ENCODE measurements around the gene NCEH1. TPM values are rescaled to one million over a fixed set of nuclear protein-coding genes. Genes with fewer than 3 reads are reported as not detected.

The NCEH1 gene
- total RNA-seq, 1 experiment from 2014 or later = 43.5 TPM

- Histone ChIP-seq H3K27ac (peak overlapping the region; percentile 4), H4K20me1 (ENCODE audit: insufficient read depth) (no peaks in the 10 kb centered on the region), H3K4me3 (no peak overlapping the region), H3K79me2 (ENCODE audit: low read depth) (peaks cover 67% of the 10 kb centered on the region), H3F3A (ENCODE audit: insufficient read depth, low read depth) (peaks cover 23% of the 10 kb centered on the region; the same call in 1 of the 2 replicates), H3K4me2 (0 out of 2 replicates have a peak overlapping the region, but pooled peaks have one; percentile 0), H3K9me2 (ENCODE audit: insufficient read depth) (no peaks in the 10 kb centered on the region), H2AFZ (no peak overlapping the region), H3K36me3 (ENCODE audit: low read depth) (0 out of 2 replicates have a peak, but pooled peaks cover 4% of the 10 kb centered on the region), H3K9me3 (ENCODE audit: insufficient read depth, low read depth) (no peaks in the 10 kb centered on the region), H3K27me3 (ENCODE audit: insufficient read depth, low read depth) (no peaks in the 10 kb centered on the region), H3K4me1 (replicated peaks; ENCODE audit: insufficient read depth) (peaks cover 37% of the 10 kb centered on the region)
- POLR2A ChIA-PET (ENCODE audit: unreplicated experiment) = interaction anchor here (0.6 kb wide), 2 partner anchors 45 to 338 kb away, joined by 8 to 18 read pairs; no protein-coding TSS in a partner anchor
- peak in 1 of 2 experiments; percentile 83 for DNase-seq
- TF ChIP-seq EZH2 (IDR thresholded peaks at IDR 0.05; ENCODE audit: low read depth) = no peak
- TF ChIP-seq, protein P1, sequence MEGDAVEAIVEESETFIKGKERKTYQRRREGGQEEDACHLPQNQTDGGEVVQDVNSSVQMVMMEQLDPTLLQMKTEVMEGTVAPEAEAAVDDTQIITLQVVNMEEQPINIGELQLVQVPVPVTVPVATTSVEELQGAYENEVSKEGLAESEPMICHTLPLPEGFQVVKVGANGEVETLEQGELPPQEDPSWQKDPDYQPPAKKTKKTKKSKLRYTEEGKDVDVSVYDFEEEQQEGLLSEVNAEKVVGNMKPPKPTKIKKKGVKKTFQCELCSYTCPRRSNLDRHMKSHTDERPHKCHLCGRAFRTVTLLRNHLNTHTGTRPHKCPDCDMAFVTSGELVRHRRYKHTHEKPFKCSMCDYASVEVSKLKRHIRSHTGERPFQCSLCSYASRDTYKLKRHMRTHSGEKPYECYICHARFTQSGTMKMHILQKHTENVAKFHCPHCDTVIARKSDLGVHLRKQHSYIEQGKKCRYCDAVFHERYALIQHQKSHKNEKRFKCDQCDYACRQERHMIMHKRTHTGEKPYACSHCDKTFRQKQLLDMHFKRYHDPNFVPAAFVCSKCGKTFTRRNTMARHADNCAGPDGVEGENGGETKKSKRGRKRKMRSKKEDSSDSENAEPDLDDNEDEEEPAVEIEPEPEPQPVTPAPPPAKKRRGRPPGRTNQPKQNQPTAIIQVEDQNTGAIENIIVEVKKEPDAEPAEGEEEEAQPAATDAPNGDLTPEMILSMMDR (conservative IDR thresholded peaks at IDR 0.05) = no peak
- CTCF ChIA-PET = interaction anchor here (0.6 kb wide), 1 partner anchor 36 kb away, joined by 8 read pairs; no protein-coding TSS in a partner anchor
- BruUV-seq (replicated peaks) = no TSS peak
- intact Hi-C loops (cut with micrococcal nuclease; ENCODE audit: unreplicated experiment) = no loop called here
Observed at GRCh38 chr3:172653004-172653572, 57.8 kb downstream of the NCEH1 start.

DNA sequence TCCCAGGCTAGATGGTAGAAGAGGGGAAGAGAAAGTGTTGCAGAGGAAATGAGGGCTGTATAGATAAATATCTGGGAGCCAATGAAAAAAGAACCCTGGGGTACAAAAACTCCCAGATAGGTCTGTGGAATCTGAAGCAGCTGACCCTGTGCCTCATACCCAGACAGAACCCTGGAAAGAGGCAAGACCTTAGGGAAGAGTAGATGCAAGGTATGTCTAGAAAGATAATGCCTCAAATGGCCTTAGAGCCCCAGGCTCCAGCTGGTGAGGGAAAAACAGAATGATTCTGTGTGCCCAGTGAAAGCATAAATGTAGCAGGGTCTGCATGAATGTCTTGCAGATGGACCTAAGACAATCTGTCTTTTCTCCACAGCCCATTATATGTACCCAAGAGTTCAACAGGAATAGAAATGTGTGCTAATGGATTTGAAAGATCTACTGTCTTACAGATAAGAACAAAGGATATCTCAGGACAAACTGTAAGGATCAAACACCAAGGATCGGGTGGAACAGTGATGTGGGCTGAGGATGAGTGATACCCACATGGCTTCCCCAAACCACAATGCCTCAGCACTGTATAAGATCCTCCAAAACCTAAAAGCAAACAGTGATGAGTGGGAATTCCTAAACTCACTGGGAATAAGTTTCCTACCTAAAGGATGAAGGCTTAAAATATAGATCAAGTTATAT lies 58.8 kb downstream of the NCEH1 start:
- Histone ChIP-seq H3K9me2 (ENCODE audit: insufficient read depth) (no peaks in the 10 kb centered on the region), H2AFZ (no peak overlapping the region), H3K4me1 (replicated peaks; ENCODE audit: insufficient read depth) (peaks cover 29% of the 10 kb centered on the region), H3K4me3 (no peak overlapping the region), H3F3A (ENCODE audit: insufficient read depth, low read depth) (peaks cover 27% of the 10 kb centered on the region; the same call in 1 of the 2 replicates), H3K9me3 (ENCODE audit: insufficient read depth, low read depth) (no peaks in the 10 kb centered on the region), H4K20me1 (ENCODE audit: insufficient read depth) (no peaks in the 10 kb centered on the region), H3K4me2 (no peak overlapping the region), H3K36me3 (ENCODE audit: low read depth) (0 out of 2 replicates have a peak, but pooled peaks cover 4% of the 10 kb centered on the region), H3K27me3 (ENCODE audit: insufficient read depth, low read depth) (no peaks in the 10 kb centered on the region), H3K27ac (0 out of 2 replicates have a peak overlapping the region, but pooled peaks have one; percentile 4), H3K79me2 (ENCODE audit: low read depth) (peaks cover 57% of the 10 kb centered on the region)
- intact Hi-C loops (cut with micrococcal nuclease; ENCODE audit: unreplicated experiment) = no loop called here
- POLR2A ChIA-PET (ENCODE audit: unreplicated experiment) = no interaction called here
- no TSS peak for BruUV-seq (replicated peaks)
- TF ChIP-seq EZH2 (IDR thresholded peaks at IDR 0.05; ENCODE audit: low read depth) = no peak
- TF ChIP-seq, protein P1 (conservative IDR thresholded peaks at IDR 0.05) = no peak
- CTCF ChIA-PET = no interaction called here
- DNase-seq = no peak

GRCh38 chr3:172649987-172650386 lies 60.9 kb downstream of the NCEH1 start:
- DNase-seq = no peak
- H3K9me2 ChIP-seq (ENCODE audit: insufficient read depth) = no peaks in the 10 kb centered on the region
- H3K4me2 ChIP-seq = no peak overlapping the region
- H3K36me3 ChIP-seq (ENCODE audit: low read depth) = 0 out of 2 replicates have a peak, but pooled peaks cover 10% of the 10 kb centered on the region
- no peaks in the 10 kb centered on the region for H4K20me1 ChIP-seq (ENCODE audit: insufficient read depth)
- no TSS peak for BruUV-seq (replicated peaks)
- H3F3A ChIP-seq (ENCODE audit: insufficient read depth, low read depth) = peaks cover 31% of the 10 kb centered on the region; the same call in 1 of the 2 replicates
- H2AFZ ChIP-seq = no peak overlapping the region
- H3K9me3 ChIP-seq (ENCODE audit: insufficient read depth, low read depth) = no peaks in the 10 kb centered on the region
- ChIA-PET CTCF (interaction anchor here (0.6 to 1.1 kb wide), 2 partner anchors 41 to 173 kb away, joined by 3 read pairs; no protein-coding TSS in a partner anchor), POLR2A (ENCODE audit: unreplicated experiment) (no interaction called here)
- H3K79me2 ChIP-seq (ENCODE audit: low read depth) = peaks cover 43% of the 10 kb centered on the region
- H3K4me3 ChIP-seq = no peak overlapping the region
- intact Hi-C loops (cut with micrococcal nuclease; ENCODE audit: unreplicated experiment) = loop anchor here (5.0 kb wide), 1 partner anchor 1933 kb away; no protein-coding TSS in a partner anchor
- peak overlapping the region; percentile 2; the same call in 1 of the 2 replicates for H3K27ac ChIP-seq
- TF ChIP-seq, protein P1 (conservative IDR thresholded peaks at IDR 0.05) = no peak
- no peak for TF ChIP-seq EZH2 (IDR thresholded peaks at IDR 0.05; ENCODE audit: low read depth)
- peaks cover 29% of the 10 kb centered on the region for H3K4me1 ChIP-seq (replicated peaks; ENCODE audit: insufficient read depth)
- no peaks in the 10 kb centered on the region for H3K27me3 ChIP-seq (ENCODE audit: insufficient read depth, low read depth)
